Limb (tissue), 2 donors: ENCODE results near the gene NUDT8.
A peak's percentile ranks its signal among the peaks of the same experiment; 100 is the strongest.

ENCODE experiments used
- DNase-seq, 2 donors: peaks; one replicate each; pipeline ENCODE4 v3.0.0-alpha.2; 2016; ENCODE audit errors: extremely low spot score in 2 of 2

NUDT8 gene, protein sequence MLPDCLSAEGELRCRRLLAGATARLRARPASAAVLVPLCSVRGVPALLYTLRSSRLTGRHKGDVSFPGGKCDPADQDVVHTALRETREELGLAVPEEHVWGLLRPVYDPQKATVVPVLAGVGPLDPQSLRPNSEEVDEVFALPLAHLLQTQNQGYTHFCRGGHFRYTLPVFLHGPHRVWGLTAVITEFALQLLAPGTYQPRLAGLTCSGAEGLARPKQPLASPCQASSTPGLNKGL

DNA sequence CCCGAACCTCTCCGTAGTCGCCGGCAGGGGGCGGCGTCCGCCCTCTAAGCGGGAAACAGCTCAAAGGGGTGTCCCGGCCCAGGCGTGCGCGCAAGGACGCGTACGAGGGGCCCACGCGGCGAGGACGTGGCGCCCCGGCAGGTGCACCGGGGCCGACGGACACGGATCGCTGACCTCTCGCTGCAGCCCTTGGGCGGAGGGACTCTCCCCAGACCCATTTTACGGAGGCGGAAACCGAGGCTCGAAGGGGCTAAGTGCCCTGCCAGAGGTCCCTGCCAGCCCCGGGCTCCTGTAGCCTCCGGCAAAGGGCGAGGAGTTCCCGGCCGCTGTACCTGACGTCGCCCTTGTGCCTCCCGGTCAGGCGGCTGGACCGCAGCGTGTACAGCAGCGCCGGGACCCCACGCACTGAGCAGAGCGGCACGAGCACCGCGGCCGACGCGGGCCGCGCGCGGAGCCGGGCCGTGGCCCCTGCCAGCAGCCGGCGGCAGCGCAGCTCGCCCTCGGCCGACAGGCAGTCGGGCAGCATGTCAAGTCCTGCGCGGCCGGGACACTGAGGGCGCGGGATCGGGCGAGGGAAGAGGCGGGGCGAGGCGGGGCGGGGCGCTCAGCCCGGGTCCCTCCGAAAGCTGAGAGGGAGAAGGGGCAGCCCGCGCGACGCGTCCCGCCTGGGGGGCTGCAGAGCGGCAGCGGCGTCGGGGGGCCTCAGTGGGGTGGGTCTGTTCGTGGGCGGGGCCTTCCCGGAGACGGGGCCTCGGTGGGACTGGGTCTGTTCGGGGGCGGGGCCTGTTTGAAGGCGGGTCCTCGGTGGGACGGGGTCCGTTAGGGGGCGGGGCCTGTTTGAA lies at the start of gene NUDT8:
Gene NUDT8 (minus strand): TSS at position 552 of the 842 bp plus-strand sequence. CDS start 26 bp downstream, at position 526.
- DNase-seq, result peak; percentile 83

DNA sequence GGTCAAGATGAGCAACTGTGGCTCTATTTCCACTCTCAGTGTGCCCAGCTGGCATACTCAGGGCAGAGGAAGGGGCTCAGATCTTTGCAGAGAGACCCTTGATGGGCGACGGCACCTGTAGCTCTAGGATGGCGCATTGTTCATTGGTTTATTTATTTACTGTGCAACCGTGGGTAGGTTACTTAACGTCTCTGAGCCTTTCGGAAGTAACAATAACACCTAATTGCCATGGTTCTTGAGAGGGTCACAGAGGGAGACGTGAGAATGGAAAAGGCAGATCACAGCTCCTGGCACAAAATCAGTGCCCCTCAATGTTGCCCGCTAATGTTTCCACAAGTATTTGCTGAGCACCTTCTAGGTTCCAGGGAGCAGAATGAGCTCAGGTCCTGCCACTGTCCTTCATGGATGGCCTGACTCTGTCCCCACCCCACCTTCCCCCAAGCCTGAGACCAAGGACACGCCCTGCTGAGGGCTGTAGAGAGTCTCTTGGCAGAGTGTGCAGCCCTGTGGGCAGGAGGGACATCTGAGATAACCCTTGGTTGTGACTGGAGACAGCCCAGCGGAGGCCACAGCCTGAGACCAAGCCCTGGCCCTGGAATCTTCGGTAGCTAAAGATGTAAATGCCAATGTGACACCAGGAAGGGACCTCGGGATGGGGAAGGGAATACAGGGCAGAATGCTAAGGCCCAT lies 45.5 kb upstream of the NUDT8 start:
- no peak for DNase-seq

DNA sequence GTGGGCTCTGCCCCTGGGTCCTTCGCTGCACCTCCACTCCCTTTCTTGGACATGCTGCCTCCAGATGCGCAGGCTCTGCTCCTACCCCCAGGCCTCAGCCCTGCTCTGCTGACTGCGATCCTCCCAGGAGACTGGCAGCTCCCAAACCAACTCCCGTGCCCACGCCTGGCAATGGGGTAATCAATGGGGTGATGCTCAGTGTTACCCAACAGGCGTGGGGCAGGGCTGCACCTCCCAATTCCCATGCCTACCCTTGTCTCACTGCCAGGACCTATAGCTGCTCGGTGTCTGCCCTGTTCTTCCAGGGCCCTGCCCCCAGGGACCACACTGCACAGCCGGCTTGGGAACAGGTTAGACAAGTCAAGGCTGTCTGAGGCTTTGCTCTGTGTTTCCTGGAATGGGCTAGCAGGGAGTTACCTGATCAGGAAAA lies 44.7 kb upstream of the NUDT8 start, which contains the start of gene ALDH3B2:
Gene ALDH3B2 (minus strand): TSS at position 182 of the 430 bp plus-strand sequence. CDS start 7,688 bp downstream, outside the sequence.
- no peak for DNase-seq

DNA sequence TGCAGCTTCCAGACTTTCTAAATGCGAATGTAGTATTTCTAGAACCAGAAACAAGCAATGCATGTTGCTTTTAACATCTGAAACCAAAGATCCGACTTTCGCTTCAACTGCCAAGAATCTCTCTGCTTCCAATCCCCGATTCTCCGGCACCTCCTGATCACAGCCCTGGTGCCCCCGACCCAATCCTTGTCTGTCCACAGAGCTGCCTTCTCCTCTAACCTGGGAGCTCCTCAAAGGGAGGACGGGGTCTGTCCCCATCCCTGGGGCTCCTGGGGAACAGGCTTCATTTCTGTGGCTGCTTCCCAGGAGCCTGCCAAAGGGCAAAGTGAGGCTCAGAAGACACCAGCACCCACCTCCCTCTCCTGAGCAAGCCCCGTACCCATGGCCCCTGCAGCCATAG lies 44.2 kb upstream of the NUDT8 start:
- DNase-seq, result no peak

DNA sequence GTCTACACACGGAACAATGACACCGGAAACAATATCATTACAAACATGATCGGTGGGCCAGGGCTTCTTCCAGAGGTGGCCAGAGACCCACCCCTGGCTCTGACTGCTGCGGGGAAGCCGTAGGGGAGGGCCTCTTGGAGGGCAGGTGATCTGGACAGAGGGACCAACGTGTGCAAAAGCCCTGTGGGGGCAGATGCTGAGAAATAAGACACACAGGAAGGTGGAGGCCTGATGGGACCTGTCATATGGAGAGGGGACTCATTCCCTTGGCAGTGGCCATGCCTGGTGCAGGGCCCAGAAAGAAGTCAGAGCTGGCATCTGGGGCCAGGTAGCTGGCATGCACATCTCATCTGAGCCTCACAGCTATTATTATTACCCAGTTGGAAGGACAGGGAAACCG lies 43.6 kb upstream of the NUDT8 start:
- no peak for DNase-seq

DNA sequence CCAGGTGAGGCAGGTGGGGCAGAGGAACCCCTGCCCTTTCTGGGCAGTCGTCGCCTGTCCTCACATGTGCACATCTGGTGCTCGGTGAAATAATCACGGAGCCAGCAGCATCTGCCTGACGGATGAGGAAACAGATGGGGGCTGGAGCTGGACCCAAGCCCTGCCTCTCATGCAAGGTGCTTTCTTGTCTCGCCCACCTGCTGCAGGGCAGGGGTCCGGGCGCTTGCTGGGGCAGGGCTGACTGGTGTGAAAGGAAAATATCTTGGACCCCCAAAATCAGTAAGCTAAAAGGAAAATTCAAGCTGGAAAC lies 41.4 kb upstream of the NUDT8 start:
- DNase-seq, result no peak

DNA sequence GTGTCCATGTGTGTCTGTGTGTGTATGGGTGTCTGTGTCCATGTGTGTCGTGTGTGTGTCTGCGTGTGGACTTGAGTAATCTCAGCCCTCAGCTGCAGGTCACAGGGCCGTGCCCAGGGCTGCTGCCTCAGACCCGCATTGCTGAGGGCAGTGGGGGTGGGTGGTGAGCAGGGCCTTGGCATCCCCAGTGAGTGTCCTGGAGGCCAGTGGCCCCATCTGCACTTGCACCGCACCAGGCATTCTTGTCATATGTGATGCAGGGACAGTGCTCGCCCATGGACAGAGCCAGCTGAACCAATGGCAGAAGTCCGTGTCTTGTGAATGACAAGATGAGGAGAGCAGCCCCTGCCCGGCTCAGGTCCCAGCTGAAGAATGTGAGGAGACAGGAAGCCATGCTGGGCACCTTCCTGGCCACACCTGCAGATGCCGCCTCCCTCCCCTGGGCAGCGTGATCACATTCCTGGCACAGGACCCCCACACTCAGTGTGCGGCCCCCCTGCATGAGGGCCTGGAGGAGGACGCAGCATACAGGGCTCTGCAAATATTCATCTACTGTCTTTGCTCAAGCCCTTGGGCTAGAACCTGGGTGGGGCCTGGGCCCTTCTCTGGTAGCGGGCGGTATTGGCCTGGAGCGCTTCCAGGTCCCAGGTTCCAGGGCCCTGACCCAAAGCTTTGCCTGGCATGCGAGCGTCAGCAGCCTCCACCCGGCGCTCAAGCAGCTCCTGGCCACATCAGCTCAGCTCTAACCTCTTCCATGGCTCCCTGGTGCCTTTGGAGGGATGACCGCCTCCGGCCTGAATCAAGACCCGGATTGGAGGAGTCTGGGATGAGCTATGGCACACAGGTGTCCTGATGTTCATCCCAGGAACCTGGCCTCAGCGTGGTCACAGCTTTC lies 40.8 kb upstream of the NUDT8 start:
- DNase-seq, result no peak

DNA sequence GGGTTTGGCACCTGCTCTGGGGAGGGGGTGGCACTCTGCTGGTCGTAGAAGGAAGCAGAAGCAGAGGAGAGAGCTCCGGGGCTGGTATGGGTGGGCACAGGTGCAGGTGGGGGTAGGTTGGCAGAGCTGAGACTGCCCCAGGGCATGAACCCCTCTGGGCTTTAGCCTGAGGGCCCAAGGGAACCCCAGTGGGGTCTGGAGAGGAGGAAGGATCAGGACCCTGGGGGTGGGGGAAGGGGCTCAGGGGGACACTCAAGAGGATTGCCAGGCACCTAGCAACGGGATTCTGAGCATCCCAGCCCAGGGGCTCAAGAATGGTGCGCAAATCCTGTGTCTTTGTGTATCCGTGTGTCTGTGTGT lies 38.4 kb upstream of the NUDT8 start:
- DNase-seq, result no peak

DNA sequence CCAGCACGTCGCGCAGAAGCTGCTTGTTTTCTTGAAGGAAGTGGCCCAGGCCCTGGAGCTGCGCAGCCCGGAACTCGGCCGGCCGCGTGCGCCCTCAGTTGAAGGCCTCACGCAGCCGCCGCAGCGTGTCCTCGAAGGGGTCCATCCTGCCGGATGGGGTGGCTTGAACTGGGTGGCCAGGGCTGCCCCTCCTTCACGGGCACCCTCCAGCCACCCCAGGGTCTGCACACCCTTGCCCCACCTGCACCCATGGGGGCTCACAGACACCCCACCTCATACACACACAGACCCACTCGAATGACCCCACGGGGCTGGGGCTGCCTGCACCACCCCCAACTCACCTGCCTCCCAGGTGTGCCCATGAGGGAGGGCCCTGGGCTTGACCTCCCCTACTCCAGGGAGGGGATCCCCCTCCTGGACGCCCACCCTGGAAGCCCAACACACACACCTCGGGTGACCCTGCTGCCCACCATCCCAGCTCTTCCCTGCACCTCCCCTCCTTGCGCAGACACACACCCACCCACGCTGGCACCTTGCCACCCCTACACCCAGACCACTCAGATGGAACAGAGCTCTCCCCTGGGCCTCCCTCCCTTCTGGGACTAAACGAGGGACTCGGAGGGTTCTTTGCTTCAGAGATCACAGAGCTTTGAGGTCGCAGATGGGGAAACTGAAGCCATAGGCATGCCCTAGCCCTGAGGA lies 37.9 kb upstream of the NUDT8 start:
- DNase-seq, result no peak

DNA sequence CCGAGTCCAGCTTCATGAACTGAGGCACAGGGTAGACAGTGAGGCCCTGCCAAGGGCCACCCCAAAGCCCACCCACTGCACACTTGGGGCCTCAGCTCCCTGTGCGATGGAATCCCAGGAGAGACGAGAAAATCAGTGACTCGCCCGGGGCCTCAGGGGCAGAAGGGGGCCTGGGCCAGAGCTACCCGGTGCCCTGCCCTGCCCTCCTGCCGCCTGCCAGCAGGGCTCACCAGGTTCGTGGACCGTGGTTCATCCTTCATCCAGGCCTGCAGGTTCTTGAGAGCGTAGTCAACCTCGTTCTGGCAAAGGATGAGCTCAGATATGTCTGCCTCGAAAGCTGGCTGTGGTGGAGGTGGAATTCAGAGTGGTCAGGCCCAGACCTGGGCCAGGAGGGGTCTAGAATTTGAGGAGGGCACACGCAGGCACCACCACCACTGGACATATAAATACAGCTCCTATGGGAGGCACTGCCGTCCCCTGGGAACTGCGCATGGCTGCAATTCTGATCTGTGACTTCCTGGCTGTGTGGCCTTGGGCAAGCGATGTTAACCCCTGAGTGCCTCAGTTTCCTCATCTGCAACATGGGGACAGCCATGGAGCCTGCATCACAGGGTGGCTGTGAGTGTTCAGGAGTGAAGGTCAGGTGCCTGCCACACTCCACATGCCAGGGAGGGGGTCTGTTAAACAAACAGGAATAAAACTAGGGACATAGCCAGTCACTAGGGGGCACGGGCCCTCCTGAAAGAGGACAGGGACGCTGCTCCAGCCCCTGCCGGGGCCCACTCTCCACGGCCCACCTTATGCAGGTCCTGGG lies 37.1 kb upstream of the NUDT8 start:
- DNase-seq, result no peak

DNA sequence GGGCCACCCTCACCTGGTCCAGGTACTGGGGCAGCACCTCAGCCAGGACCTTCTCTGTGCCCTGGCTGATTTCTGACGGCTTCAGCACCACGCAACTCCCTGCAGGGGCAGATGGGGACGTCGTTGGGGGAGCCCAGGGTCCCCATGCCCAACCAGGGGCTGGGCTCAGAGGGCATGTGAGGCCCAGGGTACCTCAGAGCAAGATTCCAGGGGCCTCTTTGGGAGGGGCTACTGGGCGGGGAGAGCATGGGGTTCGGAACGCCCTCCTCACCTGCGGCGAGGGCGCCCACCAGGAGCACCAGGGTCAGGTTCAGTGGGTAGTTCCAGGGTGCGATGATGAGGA lies 36.5 kb upstream of the NUDT8 start:
- DNase-seq, result no peak

DNA sequence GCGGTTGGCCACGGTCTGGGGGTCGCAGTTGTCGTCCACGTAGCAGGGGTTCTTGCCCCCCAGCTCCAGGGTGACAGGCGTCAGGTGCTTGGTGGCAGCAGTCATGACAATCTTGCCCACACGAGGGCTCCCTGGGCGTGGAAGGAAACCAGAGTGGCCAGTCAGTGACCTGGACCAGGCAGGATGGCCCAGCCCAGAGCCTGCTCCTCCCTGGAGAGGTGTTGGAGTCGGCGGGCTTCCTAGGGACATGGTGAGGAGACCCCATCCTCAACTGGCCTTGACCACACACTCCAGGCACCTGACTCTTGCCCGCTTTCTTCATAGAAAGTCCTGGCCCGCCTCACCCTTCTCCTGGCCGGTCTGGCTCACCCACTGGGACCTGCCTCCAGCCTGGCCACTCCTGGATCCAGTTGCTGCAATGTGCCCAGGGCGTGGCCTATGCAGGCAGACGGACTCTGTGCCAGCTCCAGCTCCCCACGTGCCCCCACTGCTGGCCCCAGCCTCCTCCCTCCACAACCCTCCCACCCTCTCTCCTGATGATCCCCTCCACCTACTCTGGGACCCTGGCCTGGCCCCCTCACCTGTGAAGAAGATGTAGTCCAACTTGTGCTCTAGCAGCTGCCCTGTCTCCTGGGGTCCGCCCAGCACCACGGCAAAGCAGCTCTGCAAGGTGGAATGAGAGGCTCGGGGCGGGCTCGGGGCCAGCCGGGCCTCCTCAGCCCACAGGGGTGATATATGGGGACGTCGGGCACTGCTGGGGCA lies 36.0 kb upstream of the NUDT8 start:
- DNase-seq, result no peak

DNA sequence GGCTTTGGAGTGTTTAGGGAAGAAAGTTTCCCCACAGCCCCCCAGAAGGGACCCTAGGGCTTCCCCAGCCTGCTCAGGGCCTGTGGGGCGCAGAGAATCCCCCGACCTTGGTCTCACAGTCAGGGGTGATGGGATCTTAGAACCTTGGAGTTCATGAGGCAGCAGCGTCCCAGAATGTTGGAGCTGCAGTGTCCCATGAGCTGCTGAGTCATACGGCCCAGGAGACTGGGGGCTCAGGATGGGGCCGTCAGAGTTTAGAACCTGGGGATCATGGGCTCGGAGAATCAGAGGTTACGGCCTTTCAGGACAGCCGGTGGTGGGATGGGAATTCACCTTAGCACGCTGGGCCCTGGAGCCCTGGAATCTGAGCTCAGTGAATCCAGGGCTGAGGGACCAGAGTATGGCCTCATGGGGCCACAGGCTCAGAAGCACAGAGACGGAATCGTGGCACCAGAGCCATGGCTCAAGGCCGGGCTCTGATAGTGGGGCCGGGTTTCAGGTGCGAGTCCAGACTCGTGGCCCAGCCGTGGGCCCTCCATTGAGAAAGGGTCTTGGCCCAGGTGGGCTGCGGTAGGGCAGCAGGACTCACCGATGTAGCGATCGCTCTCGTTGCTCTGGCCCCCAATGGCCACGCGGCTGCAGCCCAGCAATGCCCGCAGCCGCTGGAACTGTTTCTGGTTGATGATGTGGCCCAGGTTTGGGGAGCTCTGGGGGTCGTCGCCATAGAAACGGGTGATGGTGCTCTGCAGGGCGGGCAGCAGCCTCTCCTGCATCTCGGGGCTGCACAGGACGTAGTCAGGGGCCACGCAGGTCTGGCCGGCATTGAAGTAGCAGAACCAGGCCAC lies 35.2 kb upstream of the NUDT8 start:
- DNase-seq, result no peak

DNA sequence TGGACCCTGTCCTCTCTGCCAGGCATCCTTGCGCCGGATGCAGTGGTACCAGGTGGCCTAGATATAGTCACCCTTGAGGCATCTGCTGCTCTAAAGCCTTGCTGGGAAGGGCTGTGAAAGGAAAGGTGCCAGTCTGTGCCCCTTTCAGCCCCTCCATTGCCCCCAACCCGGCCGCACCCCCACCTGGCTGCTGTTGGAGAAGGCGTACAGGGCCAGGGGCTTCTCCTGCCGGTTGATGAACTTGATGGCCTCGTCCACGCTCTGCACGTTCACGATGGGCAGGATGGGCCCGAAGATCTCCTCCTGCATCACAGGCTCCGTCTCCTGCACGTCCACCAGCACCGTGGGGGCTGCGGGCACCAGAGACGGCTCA lies 34.5 kb upstream of the NUDT8 start:
- DNase-seq, result no peak

DNA sequence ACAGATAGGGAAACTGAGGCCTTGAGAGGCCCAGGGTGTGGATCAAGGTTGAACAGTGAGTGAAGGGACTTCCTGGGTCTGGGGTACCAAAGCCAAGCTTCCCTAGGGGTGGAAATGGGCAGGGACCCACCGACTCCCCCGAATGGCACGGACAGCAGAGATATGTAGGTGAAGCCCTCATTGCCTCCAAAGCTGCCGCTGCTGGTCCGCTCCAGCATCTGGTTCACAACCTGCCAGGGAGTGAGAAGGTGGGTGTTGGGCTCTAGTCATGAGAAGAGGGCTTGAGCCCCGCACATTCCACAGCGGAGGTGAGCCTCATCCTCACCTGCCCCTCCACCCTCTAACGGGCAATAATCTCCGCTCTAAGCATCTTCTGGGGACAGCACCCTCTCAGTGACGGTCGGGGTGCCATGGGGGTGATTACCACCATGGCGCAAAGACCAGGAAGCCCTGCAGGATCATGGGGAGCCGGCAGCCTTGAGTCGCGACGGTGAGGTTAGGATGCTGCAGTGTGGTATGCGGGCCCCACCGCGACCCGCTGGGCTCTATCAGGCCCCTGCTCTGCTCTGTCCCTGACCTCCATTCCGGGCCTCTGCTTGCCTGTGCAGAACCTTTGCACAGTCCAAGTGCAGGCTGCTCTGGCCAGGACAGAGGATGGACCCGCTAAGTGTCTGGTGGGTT lies 33.9 kb upstream of the NUDT8 start:
- no peak for DNase-seq

DNA sequence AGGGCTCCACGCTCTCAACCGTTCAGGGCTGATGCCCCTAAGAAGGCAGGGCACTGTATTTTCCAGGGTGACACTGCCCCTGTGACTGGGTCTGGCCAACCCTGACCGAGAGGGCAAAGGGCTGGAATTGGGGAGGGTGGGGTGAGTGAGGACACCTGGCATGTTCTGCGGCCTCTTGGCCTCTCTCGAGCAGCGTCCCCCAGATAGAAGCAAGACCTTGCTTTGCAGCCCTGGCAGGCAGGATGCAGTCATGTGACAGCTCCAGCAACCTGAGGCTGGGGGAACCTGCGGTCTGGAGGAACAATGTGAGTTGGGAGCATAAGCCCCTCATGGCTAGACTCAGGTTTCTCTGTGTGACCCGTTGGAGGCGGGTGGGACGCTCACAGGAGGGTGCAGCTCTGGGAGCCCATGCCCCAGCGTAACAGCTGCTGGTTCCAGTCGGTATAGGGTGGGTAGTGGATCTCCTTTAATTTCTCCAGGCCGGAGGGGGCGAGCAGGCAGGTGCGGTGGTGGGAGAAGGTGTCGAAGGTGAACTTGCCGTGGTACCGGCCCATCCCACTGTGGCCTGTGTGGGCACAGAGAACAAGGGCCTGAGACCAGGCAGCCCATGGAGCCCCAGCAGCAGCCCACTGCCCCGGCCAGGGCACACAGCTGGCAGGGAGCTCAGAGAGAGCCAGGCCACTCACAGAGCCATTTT lies 33.2 kb upstream of the NUDT8 start:
- no peak for DNase-seq

DNA sequence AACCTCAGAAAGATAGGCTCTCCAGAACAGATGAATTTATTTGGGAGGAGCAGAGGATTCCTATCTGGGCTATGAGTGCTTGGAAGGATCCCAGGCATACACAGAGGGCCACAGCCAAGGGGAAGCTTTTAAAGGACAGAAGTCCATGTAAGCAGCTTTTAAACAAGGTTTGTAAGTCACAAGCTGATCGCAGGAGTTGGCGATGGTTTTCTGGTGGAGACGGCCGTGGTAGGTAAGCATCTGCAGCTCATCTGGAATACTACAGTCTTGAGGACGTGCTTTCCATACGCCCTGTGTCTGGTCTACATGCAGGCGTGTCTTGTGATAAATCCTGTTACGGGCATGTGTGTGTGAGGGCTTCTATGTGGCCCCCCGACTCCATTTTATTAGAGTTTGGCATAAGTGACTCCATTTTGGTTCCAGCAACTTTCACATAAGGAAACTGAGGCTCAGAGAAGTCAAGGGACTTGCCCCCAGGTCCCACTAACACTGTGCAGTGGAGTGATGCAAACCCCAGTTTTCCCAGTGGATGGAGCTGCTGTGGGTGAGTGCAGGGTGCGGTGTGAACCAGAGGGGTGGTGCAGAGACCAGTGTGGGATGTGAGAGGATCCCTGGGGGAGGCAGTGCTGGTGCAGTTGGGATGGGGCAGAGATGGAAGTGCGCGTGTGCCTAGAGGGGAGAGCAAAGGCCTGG lies 32.6 kb upstream of the NUDT8 start:
- DNase-seq, result no peak
